ENCODE measurements around the gene PROX2.

DNA sequence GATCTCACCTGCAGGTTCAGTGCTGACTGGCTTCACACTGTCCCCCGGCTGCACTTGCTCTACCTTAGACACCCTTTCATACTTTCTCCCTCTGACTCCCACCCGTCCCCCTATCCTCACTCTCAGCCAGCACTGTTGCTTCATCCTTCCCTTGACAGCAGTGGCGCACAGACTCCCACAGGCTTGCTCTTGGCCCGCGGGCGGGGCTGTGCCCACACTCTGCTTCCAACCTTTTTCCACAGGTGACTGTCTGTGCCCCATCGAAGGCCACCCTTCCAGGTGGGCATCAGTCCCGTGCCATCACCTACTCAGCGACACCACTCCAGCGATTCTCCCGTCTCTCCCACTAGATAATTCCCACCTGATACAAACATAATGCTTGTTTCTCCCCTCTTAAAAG is 48.1 kb upstream of the PROX2 start:
- TF ChIP-seq CTCF (optimal IDR thresholded peaks at IDR 0.05 in 1 of 3, IDR thresholded peaks at IDR 0.05 in 1 of 3, conservative IDR thresholded peaks at IDR 0.05 in 1 of 3; ENCODE audit: extremely low read depth in 1 of 3, insufficient read depth in 2 of 3, low read length in 3 of 3) (no peak), EZH2 (IDR thresholded peaks at IDR 0.05; ENCODE audit: low read length) (no peak)
